Activated CD4-positive, alpha-beta T cell treated with anti-CD3 and anti-CD28 coated beads, Interleukin-10, Interleukin-2, amounts not matched to agents 100 ng/mL and 50 ng/mL, durations not matched to agents 16 hours and 8 hours (primary cell): Measurements from ENCODE around the gene ANGPTL4.

Experiments
- DNase-seq: peaks from one replicate; pipeline ENCODE4 v3.0.0-alpha.2; 2020

ANGPTL4 gene

DNA sequence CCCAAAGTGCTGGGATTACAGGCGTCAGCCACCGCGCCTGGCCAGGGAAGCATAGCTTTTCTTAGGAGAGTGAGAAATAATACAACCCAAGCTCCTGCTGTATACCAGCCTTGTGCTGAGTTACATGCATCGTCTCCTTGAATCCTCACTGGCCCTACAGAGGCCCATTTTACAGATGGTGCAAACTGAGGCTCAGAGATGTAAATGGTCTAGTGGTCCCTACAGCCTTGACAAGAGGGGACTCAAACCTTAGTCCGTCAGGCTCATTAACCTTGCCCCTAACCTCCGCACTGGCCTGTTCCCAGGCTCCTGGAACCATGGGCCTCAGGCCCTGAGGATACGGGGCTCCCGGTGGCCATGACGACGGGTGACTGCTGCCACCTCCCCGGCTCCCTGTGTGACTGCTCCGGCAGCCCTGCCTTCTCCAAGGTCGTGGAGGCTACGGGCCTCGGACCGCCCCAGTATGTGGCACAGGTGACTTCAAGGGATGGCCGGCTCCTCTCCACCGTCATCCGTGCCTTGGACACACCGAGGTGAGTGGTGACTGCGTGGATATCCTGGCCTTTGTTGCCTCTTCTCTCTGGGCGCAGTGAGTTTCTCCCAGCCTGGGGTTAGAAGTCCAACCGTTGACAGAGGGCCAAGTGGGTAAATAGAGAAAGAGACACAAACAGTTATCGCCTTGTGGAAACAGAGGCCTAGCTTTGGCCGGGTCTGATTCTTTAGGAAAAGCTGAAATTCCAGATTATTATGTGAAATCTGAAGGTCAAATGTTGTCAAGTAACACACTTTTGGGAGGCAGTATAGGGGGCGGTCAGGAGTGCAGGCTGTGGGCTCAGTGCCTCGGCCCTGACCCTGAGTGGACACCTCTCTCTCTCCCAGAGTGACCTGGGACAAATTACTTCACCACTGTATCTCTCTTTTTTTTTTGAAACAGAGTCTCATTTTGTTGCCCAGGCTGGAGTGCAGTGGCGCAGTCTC lies 57.8 kb downstream of the ANGPTL4 start:
- DNase-seq: no peak

- peak; percentile 18 for DNase-seq
These were observed 59.9 kb downstream of the ANGPTL4 start for GRCh38 chr19:8423817-8424223.
